Measurements from ENCODE around the gene OR5W2.

The OR5W2 gene

DNA sequence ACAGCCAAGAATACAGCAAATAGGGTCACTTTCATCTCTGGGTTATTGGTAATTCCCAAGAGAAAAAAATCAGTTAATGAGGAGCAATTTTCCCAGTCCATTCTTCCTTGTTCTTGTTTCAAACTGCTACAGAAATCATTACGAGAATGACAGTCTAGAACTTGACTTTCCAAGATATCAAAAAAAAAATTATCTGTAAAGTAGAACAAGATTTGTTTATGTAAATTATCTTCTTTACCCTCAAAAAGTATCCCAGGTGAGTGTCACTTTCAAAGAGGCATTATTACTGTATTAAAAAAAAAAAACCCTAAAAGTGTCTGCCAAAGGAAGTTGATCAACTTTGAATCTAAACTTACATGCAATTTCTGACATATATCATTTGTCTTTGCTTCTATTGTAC, at the start of gene OR5W2:
TSS of gene OR5W2 (minus strand) at position 101 of the 400 bp plus-strand sequence. CDS start at position 101, 0 bp downstream.
- no peak for DNase-seq (ENCODE audit: low spot score)
- no peak for TF ChIP-seq CTCF (IDR thresholded peaks at IDR 0.05; ENCODE audit: extremely low read depth, missing control alignments)

DNA sequence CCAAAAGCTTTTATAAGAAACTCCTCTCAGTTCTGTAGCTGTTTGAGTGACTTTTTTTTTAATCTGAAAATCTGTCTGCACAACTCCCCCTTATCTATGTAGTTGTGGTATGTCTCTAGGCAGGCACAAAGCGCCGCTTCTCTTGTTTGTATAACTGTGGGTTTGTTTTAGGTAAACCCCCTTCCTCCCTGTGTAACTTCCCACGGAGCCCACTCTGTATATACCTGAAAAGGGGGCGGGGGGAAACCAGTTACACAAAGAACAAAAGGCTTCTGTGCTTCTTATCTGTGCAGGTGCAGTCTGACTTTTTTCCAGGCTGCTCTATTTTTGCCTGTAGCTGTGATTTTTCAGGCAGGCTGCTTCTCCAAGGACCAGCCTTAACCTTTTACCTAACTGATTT, 42.1 kb upstream of the OR5W2 start:
- TF ChIP-seq CTCF (IDR thresholded peaks at IDR 0.05; ENCODE audit: extremely low read depth, missing control alignments), result no peak
- DNase-seq (ENCODE audit: low spot score), result no peak

DNA sequence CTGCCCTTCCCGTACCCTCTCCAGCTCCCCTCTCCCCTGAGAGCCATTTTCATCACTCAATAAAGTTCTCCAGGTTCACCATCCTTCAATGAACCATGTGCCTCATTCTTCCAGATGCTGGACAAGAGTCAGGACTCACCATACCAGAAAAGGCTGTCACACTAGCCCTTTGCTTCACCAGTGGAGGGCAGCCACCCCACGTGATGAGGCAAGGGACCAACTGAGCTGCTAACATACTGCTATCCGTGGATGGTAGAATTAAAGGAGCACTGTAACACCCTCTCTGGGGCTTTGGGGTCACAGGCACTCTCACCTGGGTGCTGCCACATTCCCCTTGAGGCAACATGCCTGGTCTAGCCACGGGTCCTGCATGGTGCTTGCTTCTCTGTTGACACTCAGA, 34.9 kb upstream of the OR5W2 start:
- no peak for DNase-seq (ENCODE audit: low spot score)
- no peak for TF ChIP-seq CTCF (IDR thresholded peaks at IDR 0.05; ENCODE audit: extremely low read depth, missing control alignments)

- TF ChIP-seq CTCF (IDR thresholded peaks at IDR 0.05; ENCODE audit: extremely low read depth, missing control alignments), result peak; percentile 5
- peak; percentile 3 for DNase-seq (ENCODE audit: low spot score)
Measured at GRCh38 chr11:55942785-55943392, 28.5 kb upstream of the OR5W2 start.

DNA sequence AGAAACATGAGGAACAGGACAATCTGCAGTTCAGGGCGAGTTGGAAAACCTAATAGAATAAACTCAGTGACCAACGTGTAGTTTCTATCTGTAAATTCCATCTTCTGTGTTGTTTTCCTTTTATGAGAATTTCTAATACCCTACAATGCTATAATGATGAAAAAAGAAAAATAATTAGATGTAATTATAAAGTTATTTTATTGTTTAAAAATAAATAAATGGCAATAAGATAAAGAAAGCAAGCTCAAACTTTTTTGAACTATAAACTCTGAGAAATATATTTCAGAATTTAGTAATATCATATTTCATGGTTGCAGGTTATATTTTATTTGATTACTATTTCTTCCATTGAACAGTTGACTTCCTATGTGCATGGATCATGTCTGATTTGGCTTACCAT, 21.9 kb upstream of the OR5W2 start, which contains the start of gene OR5I1:
TSS of gene OR5I1 (minus strand) at position 101 of the 400 bp plus-strand sequence. CDS start at position 101, 0 bp downstream.
- no peak for TF ChIP-seq CTCF (IDR thresholded peaks at IDR 0.05; ENCODE audit: extremely low read depth, missing control alignments)
- no peak for DNase-seq (ENCODE audit: low spot score)

- no peak for TF ChIP-seq CTCF (IDR thresholded peaks at IDR 0.05; ENCODE audit: extremely low read depth, missing control alignments)
- no peak for DNase-seq (ENCODE audit: low spot score)
Measured at GRCh38 chr11:55920537-55920936, 6.2 kb upstream of the OR5W2 start.

GRCh38 chr11:55902308-55902707, 12.1 kb downstream of the OR5W2 start:
- no peak for TF ChIP-seq CTCF (IDR thresholded peaks at IDR 0.05; ENCODE audit: extremely low read depth, missing control alignments)

More at GRCh38 chr11:55902308-55902707, 12.1 kb downstream of the OR5W2 start:
- no peak for DNase-seq (ENCODE audit: low spot score)

All from GM20000 (cell line).